MM.1S (cell line): ENCODE results near the gene APPL2.

ENCODE experiments used
- CTCF ChIP-seq: fragments of 300-600 bp; sonication (generic); IDR thresholded peaks from 2 replicates; pipeline ENCODE4 v1.5.1; 2016; ENCODE audit warnings: antibody characterized with exemption, low read length, mixed read lengths
- EZH2 ChIP-seq: fragments of 300-600 bp; sonication (generic); optimal IDR thresholded peaks from 2 replicates; pipeline ENCODE3; 2017; ENCODE audit warnings: low read depth, mild to moderate bottlenecking, antibody characterized with exemption, low read length, mixed read lengths
- EZH2phosphoT487 ChIP-seq: fragments of 300-600 bp; sonication (generic); IDR thresholded peaks from 2 replicates; pipeline ENCODE4 v1.6.1; 2018; ENCODE audit warnings: antibody characterized with exemption, low read length

- no peak for TF ChIP-seq CTCF
- TF ChIP-seq EZH2: no peak
- TF ChIP-seq EZH2phosphoT487: no peak
Observed at GRCh38 chr12:105228494-105228893, 7.5 kb downstream of the APPL2 start.
